Ectodermal cell (in vitro differentiated cells): ENCODE measurements around the gene PRCP.

Experiments
- H3K27ac ChIP-seq: 2 replicates; pipeline ENCODE4 v1.7.0; 2013; ENCODE audit warnings: mild to moderate bottlenecking, low read depth, low read length; ENCODE audit not compliant: insufficient read depth, poor library complexity, severe bottlenecking
- H3K27me3 ChIP-seq: 2 replicates; pipeline ENCODE4 v1.7.0; 2013; ENCODE audit warnings: mild to moderate bottlenecking, low read length; ENCODE audit not compliant: insufficient read depth, control insufficient read depth, poor library complexity, severe bottlenecking
- H3K36me3 ChIP-seq: one replicate; pipeline ENCODE4 v1.7.0; 2013; ENCODE audit warnings: low read length; ENCODE audit not compliant: control insufficient read depth, insufficient read depth
- H3K4me1 ChIP-seq: one replicate; pipeline ENCODE4 v1.7.0; 2013; ENCODE audit warnings: low read length; ENCODE audit not compliant: control insufficient read depth, insufficient read depth
- H3K4me3 ChIP-seq: 2 replicates; pipeline ENCODE4 v1.7.0; 2013; ENCODE audit warnings: low read depth, low read length, control low read depth; ENCODE audit not compliant: insufficient read depth
- H3K9me3 ChIP-seq: 2 replicates; pipeline ENCODE4 v1.7.0; 2013; ENCODE audit warnings: mild to moderate bottlenecking, low read length, moderate library complexity; ENCODE audit not compliant: control insufficient read depth
- WGBS, 2 experiments: methylation state at CpG; one replicate each; pipeline ENCODE4 v1.1.7; 2013; ENCODE audit warnings: missing lambda C conversion rate in 2 of 2; 5-methylcytosine and 5-hydroxymethylcytosine counted together

Gene PRCP

GRCh38 chr11:82811369-82811768 is 88.9 kb downstream of the PRCP start:
- Histone ChIP-seq H3K27ac (no peak overlapping the region), H3K4me1 (peaks cover 32% of the 10 kb centered on the region), H3K27me3 (no peaks in the 10 kb centered on the region), H3K36me3 (no peaks in the 10 kb centered on the region), H3K9me3 (no peaks in the 10 kb centered on the region), H3K4me3 (no peak overlapping the region)
- 77 to 81% methylated on average over 8 of the region's 8 CpGs for WGBS, 2 experiments

GRCh38 chr11:82810738-82811137 is 89.5 kb downstream of the PRCP start:
- WGBS, 2 experiments, result 86 to 92% methylated on average over 2 to 3 of the region's 3 CpGs
- no peaks in the 10 kb centered on the region for H3K9me3 ChIP-seq
- H3K4me3 ChIP-seq, result no peak overlapping the region
- H3K27me3 ChIP-seq, result no peaks in the 10 kb centered on the region
- H3K27ac ChIP-seq, result no peak overlapping the region
- H3K36me3 ChIP-seq, result no peaks in the 10 kb centered on the region
- peaks cover 31% of the 10 kb centered on the region for H3K4me1 ChIP-seq

- H3K27ac ChIP-seq, result no peak overlapping the region
- 80 to 100% methylated on average over 1 of the region's 1 CpG for WGBS, 2 experiments
- H3K27me3 ChIP-seq, result no peaks in the 10 kb centered on the region
- H3K4me3 ChIP-seq, result no peak overlapping the region
- peaks cover 27% of the 10 kb centered on the region for H3K4me1 ChIP-seq
- no peaks in the 10 kb centered on the region for H3K36me3 ChIP-seq
- H3K9me3 ChIP-seq, result no peaks in the 10 kb centered on the region
Measured at GRCh38 chr11:82810326-82810725, 89.9 kb downstream of the PRCP start.

- Histone ChIP-seq H3K27ac (no peak overlapping the region), H3K27me3 (no peaks in the 10 kb centered on the region), H3K4me1 (peaks cover 18% of the 10 kb centered on the region), H3K36me3 (no peaks in the 10 kb centered on the region), H3K4me3 (no peak overlapping the region), H3K9me3 (no peaks in the 10 kb centered on the region)
- 93 to 95% methylated on average over 2 to 3 of the region's 3 CpGs for WGBS, 2 experiments
Measured at GRCh38 chr11:82807646-82808045, 92.6 kb downstream of the PRCP start.

- H3K27me3 ChIP-seq, result no peaks in the 10 kb centered on the region
- no peak overlapping the region for H3K4me3 ChIP-seq
- no peaks in the 10 kb centered on the region for H3K9me3 ChIP-seq
- peaks cover 12% of the 10 kb centered on the region for H3K4me1 ChIP-seq
- H3K36me3 ChIP-seq, result no peaks in the 10 kb centered on the region
- no peak overlapping the region for H3K27ac ChIP-seq
- WGBS, 2 experiments, result 76 to 82% methylated on average over 1 of the region's 1 CpG
Measured at GRCh38 chr11:82802710-82803109, 97.5 kb downstream of the PRCP start.

GRCh38 chr11:82796998-82797961 is 103.0 kb downstream of the PRCP start:
- Histone ChIP-seq H3K27me3 (no peaks in the 10 kb centered on the region), H3K4me1 (peaks cover 11% of the 10 kb centered on the region), H3K36me3 (no peaks in the 10 kb centered on the region), H3K9me3 (no peaks in the 10 kb centered on the region), H3K4me3 (no peak overlapping the region), H3K27ac (no peak overlapping the region)
- 65 to 74% methylated on average over 3 of the region's 3 CpGs for WGBS, 2 experiments

GRCh38 chr11:82794490-82794889 is 105.7 kb downstream of the PRCP start:
- no peaks in the 10 kb centered on the region for H3K27me3 ChIP-seq
- no peaks in the 10 kb centered on the region for H3K9me3 ChIP-seq
- no peak overlapping the region for H3K4me3 ChIP-seq
- H3K27ac ChIP-seq, result no peak overlapping the region
- WGBS, 2 experiments, result 91 to 94% methylated on average over 3 of the region's 3 CpGs
- H3K36me3 ChIP-seq, result no peaks in the 10 kb centered on the region
- H3K4me1 ChIP-seq, result peaks cover 10% of the 10 kb centered on the region

GRCh38 chr11:82792822-82793569 is 107.2 kb downstream of the PRCP start:
- 94% methylated on average over 6 of the region's 6 CpGs for WGBS, 2 experiments
- no peak overlapping the region for H3K27ac ChIP-seq
- H3K9me3 ChIP-seq, result no peaks in the 10 kb centered on the region
- no peaks in the 10 kb centered on the region for H3K36me3 ChIP-seq
- no peak overlapping the region for H3K4me3 ChIP-seq
- H3K27me3 ChIP-seq, result no peaks in the 10 kb centered on the region
- peaks cover 22% of the 10 kb centered on the region for H3K4me1 ChIP-seq

- Histone ChIP-seq H3K4me3 (no peak overlapping the region), H3K36me3 (no peaks in the 10 kb centered on the region), H3K4me1 (peaks cover 16% of the 10 kb centered on the region), H3K9me3 (no peaks in the 10 kb centered on the region), H3K27me3 (no peaks in the 10 kb centered on the region), H3K27ac (no peak overlapping the region)
- WGBS, 2 experiments, result 92 to 96% methylated on average over 5 of the region's 5 CpGs
Measured at GRCh38 chr11:82792319-82792718, 107.9 kb downstream of the PRCP start.

- Histone ChIP-seq H3K9me3 (no peaks in the 10 kb centered on the region), H3K4me1 (peaks cover 12% of the 10 kb centered on the region), H3K4me3 (no peak overlapping the region), H3K27me3 (no peaks in the 10 kb centered on the region), H3K27ac (no peak overlapping the region), H3K36me3 (no peaks in the 10 kb centered on the region)
- 95% methylated on average over 4 of the region's 4 CpGs for WGBS, 2 experiments
Measured at GRCh38 chr11:82791779-82792178, 108.5 kb downstream of the PRCP start.
